ENCODE results near the gene SERBP1.
A peak's percentile ranks its signal among the peaks of the same experiment; 100 is the strongest.
"Not testable (repeated sequence)": the region's sequence is repeated elsewhere in the genome, so short reads cannot be mapped to it uniquely, and the experiment has no call there.

Gene SERBP1

DNA sequence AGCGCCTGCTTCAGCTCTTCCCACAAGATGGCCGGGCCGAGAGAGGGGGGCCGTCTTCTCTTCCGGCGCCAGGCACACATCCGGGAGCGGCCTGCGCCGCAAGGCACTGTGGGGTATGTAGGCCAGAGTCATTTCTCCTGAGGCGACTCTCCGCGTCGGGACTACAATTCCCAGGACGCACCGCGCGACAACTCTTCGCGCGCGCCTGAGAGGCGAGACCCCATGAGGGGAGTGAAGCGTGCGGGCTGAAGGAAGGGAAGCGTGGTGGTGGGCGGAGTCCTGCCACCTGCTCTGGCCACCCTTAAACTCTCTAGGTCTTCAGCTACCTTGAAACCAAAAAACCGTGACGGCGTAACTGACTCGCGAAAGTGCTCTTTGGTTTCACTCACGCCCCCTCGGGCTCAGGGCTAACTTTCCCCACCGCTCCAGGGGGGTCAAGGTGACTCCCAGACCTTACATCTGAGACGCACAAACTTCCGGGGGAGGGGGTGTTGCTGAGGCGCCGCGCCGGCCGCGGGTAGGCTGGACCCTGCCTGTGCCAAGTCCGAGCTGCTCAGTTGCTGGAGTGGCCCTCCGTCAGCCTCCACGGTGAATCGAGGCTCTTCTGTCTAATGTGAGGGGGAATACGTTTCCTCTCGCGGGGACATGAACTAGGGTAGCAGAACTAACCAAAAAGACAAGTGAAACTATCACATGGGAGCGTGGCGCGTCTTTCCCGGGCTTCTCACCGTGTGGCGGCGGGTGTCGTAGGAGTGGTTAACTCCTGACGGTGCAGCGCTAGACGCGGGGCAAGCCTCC, at the start of gene SERBP1:
Gene SERBP1 (minus strand): TSS at position 45 of the 798 bp plus-strand sequence. CDS start 102 bp downstream, outside the sequence.
- DNase-seq = peak; percentile 96

DNA sequence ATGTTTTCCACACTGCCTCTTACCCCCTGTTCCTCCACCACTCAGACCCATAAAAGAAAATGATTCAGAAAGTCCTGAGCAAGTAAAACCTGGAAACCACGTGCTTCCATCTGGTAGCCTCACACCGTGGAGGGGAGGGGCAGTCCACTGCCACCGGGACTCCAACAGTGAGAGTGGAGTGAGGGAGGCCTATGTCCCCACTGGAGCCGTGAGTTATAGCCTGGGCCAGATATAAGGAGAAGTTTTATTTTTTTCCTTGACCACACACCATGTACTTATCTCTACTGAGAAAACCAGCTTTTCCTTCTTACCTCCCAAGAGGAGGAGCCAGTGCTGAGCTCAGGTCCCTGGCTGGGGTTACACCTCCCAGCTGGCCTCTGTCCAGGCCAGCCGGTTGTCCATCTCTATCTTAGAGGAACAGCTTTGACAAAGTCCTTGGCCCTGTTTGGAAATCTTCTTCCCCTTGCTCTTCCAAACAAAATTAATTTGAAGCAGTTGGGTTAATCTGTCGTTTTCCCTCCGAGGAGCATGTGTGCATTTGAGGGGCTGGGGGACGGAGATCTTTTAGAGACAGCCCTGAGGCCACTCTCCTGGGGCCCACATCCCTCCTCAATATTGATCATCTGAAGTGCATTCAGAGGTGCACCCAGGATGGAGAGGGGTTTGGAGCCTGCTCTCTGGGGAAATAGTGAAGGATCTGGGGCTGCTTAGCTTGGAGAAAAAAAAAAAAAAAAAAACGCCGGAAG, 49.1 kb upstream of the SERBP1 start:
- DNase-seq = peak; percentile 52

DNA sequence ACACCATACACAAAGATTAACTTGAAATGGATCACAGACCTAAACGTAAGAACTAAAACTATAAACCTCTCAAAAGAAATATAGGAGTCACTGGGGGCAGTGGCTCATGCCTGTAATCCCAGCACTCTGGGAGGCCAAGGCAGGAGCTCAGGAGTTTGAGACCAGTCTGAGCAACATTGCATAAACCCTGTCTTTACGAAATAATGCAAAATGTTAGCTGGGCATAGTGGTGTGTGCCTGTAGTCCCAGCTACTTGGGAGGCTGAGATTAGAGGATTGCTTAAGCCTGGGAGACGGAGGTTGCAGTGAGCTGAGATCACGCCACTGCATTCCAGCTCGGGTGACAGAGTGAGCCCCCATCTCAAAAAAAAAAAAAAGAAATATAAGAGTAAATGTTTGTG, 46.7 kb upstream of the SERBP1 start:
- DNase-seq = no peak

DNA sequence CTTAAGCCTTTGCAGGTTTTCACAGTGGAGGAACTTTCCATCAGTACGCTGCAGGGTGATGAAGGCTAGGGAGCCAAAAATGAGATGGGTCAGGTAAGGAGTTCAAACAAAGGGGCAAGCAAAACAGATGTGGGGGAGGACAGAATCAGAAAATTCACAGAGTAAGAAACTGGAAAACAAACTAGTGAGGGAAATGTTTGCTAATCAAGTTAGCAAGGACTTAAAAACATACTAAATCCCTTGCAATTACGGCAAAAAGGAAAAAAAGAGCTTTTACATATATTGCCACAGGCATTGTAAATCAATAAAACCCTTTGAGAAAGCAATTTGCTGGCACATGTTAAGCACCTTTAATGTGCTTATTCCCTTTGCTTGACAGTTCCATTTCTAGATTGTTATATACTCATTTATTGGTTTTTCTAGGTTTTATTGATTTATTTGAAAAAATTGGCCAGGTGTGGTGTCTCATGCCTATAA, 45.8 kb upstream of the SERBP1 start:
- DNase-seq = no peak

DNA sequence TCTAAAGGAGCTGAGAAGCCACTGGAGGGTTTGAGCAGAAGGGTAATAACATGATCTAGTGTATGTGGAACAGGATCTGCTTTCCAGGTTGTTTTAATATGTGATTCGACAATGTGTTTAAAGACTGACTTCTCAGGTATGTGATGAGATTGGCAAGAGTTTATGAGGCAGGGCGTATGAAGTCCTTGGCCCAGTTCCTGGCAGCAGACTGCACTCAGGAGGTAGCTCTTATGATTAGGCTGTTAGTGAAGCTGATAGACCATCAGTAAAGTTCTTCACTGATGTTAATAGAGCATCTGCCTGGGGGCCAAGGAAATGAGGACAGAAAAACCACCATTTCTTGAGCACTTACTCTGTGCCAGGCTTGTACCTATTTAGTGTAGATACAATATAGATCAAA, 41.9 kb upstream of the SERBP1 start:
- DNase-seq = no peak

DNA sequence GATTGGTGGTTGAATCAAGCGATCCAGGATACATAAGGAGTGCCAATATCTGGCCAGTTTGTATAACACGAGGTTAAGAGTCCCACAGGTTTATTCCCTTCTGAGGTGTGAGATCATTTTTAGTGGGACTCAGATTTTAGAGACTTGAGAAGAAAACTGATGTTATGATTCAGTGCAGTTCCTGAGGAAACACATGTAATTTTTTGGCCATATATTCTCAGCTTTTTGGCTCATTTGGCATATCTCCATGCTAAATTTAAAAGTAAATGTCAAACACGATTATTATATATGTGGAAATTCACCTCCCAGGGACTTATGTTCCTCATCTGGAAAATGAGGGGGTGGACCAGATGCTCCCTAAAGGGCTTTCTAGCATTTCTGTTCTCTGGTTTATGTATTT, 39.2 kb upstream of the SERBP1 start:
- DNase-seq = no peak

DNA sequence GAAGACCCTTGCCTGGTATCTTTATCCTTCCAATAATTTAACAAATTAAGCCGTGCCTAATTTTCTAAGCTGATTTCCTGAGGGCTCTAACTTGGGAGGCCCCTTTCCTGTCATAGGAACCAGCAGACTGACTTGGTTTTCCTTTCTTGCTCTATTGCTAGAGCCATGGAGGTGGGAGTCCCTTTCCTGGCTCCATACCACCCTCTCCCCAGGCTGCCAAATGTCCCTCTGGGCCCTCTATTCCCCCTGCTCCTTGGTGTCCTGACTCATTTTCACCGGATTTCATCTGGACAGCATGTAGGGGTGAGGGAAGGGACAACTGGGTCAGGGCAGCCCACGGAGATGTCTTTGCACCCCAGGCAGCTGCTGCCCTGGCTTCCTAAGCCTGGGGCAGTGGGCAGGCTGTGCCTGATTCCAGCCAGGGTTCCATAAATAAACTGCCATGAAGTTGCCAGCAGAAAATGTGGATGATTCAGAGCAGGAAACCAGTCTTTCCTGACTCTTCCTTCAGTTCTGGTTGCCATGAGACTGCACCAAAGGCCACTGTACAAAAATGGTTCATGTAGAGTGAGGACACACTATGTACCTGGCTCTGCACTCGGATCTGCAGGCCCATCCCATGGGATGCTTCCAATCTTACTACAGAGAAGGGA, 38.0 kb upstream of the SERBP1 start:
- no peak for DNase-seq

DNA sequence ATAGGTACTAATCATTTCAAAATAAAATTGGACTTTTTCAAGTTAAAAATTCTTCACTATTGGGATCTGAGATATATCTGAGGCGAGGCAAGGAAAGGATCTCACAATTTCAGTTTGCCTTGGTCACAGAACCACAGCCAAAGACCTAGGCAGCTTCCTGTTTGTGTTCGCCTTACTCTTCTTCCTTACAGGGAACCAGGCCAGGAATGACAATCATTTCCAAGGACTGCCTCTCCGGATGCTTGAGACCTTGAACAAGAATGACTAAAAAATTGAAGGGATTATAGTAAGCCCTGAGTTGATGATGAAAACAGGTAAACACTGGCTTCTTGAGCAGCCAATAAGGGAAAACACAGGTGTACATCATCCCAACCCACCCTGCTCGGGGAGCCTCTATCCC, 35.2 kb upstream of the SERBP1 start:
- no peak for DNase-seq

DNA sequence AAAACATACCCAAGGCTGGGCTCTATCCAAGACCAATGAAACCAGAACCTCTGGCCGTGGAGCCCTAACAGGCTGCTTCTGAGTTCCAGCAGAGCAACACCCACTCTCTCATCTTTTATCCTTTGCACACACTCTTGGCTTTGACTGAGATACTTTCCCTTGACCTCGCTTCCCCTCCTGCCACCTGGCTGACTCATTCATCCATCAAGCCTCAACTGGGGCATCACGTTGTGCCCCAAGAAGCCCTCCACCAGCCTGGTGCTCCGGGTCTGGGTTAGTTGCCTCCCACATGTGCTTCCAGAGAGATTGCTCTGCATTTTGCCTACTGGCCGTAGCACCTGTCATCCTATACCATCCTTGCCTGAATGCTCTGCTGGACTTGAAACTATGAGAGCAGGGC, 34.5 kb upstream of the SERBP1 start:
- DNase-seq = no peak

DNA sequence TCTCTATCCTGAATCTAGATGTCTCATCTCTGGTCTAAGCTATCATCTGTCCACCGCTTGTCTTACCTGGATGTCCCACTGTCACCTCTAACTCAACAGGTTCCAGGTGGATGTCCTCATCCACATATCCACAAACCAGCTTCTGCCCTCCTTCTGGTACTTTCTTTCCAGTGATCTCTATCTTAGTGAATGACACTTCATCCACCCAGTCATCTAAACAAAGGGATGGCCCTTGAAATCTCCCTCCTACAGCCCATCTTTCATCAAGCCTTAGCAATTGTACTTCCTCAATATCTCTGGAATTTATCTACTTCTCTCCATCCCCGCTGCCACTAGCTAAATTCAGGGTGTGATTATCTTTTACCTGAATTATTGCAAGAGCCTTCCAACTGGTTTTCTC, 33.9 kb upstream of the SERBP1 start:
- no peak for DNase-seq

DNA sequence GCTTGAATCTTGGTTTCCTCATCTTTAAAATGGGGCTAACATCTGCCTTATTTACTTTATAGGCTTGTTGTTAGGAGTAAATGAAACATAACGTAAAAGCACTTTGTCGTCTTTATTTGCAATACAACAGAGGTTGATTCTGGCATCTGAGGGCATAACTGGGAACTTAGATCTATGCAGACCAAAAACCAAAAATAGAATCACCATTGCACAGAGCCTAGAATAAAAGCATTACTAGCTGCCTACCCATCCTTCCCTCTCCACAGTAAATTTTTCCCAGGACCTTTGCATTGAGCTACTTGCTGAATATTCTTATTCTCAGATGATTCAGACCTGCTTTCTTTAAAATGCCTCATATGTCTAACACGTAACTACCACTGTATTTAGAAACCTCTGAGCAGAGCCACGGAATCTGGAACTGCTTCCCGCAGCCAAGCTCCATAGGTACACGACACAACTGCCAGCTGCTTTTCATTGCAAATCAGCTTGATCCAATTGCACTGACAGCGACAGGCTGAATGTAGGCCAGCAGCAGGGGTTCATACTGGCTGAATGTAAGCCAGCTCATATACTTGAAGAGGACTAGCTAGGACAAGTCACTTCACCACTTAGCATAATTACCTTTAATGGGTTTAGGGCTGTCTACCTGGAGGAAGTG, 33.2 kb upstream of the SERBP1 start:
- peak; percentile 52 for DNase-seq

DNA sequence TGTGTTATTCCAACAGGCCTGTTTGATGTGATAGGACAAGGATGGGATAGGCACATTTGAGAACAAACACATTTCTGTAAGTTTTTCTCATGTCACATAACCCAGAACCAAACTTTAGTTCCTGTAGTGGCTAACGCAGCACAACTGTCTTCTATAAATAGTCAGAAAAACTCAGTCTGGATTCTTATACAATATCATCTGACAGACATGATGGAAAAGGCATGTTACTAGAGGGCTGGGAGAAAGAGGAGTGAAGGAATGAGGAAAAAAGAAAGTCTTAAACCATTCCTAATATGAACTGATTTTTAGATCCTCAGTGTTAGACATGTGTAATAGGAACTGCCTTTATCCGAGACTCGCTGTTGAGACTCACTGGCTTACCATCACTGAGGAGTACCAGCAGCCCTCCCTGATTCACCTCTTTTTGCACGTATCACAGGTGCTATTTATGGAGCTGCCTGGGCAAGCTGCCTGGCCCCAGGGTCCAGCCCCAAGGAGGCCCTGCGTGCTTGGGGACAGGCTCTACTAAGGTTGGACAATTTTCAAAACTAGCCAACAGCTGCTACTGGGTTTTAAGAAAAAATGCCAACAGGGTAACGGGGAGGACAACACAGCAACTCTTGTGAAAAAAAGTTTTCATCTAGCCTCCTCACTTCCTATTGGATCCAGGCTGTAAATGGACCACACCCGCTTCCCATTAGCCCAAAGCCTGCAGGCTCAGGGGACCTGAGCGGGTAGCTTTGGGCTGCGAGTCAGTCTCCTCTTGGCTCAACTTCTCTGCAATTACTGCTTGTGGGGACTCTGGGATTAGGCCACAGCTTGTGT, 30.7 kb upstream of the SERBP1 start:
- DNase-seq = peak; percentile 33

DNA sequence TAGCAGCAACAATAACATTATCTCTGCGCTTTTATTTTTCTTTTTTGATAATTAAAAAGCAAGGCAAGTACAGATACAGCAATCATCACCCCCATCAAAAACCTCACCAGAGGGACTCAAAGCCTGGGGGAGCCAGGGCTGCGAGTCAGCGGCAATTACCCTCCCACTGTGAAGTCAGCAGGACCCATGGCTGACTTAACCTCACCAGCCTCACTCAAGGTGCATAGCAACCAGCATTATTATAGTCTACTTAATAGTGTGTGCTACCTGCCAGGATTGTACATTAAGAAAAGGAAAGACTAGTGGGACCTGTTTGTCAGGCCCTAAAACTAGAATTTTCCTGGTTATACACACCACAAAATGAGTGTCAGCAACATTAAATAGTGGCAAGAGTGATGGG, 28.9 kb upstream of the SERBP1 start:
- DNase-seq = no peak

DNA sequence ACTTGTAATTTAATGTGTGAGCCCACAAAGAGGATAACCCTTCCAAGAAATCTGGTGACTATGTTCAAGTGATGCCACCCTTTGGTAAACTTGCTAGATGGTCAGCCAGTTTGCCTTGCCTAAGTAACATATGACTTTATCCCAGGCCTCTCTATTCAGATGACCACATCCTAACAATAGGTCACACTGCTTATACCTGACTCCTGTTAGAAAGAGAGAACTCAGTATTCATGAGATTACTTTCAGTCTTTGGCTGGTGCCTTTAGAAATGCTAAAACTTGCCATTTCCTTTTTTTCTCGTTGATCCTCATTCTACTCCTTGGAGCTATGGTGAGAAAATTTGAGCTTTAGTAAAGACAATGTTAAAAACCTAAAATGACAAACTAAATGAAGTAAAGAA, 28.5 kb upstream of the SERBP1 start:
- no peak for DNase-seq

DNA sequence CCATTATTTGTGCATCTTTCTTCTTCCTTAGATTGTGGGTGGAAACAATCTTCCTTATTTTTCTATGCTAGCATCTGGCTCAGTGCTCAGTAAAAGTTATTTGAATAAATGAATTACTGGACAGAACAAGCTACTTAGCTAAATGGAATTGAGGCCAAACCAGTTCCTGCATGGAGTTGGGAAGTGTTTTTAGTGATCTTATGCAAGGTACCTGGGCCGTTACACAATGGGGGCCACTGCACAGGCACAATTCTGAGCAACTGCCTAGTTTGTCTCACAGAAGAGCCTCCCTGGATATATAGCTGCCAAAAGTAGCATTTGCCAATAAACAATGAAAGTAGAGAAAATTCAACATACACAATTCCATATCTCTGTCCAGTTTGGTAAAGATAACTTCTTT, 27.0 kb upstream of the SERBP1 start:
- no peak for DNase-seq

DNA sequence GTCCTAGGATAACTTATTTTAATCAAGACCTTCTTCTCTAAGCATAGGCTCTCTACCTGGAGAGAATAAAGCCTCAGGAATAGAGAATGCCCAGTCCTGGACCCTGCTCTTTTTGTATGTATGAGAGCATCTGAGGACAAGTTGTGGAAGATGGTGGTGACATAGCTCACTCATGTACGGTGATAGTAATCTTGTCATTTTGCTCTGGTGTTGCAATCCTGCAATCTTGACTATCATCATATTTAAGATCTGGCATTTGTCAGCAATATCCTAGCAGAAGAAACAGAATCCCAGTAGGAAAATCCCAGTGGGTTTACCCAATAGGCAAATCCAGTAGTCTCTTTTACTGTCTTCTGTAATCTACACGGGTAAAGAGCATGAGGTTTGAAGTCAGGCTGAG, 21.6 kb upstream of the SERBP1 start:
- DNase-seq = no peak

DNA sequence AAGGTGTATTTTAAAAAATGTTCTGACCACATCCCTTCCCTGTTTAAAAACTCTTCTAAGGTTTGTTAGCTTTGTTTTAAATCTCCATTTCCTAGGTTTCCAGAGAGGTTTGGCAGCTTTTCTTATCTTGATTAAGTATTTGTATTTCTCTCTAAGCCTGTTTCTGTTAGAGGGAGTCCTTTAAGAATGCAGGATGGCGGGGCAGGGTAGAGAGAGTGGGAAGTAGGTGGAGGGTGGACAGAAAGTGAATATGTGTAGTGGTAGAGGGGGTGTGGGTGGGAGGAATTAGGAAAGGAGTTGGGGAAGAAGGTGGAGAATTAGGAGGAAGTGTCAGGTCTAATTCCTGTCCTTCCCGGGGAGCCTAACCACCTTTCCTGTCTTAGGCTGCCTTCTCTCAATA, 21.2 kb upstream of the SERBP1 start:
- no peak for DNase-seq

DNA sequence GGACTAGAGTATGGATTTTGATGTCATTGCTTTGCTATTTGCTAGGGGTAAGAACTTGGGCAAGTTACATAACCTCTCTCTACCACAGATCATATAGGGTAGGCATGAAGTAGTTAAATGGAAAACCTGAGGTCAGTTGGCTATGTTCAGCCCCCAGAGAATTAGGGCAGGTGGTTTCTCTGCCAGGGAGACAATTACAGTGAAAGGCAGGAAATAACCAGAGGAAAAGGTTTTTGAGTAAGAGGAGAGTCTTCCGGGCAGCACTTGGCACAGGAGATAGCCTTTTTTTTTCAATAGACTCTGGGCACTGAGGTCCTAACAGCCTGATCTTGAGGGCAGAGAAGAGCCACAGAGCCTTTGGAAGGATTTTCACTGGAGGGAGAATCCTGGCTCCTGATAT, 16.7 kb upstream of the SERBP1 start:
- DNase-seq = no peak

DNA sequence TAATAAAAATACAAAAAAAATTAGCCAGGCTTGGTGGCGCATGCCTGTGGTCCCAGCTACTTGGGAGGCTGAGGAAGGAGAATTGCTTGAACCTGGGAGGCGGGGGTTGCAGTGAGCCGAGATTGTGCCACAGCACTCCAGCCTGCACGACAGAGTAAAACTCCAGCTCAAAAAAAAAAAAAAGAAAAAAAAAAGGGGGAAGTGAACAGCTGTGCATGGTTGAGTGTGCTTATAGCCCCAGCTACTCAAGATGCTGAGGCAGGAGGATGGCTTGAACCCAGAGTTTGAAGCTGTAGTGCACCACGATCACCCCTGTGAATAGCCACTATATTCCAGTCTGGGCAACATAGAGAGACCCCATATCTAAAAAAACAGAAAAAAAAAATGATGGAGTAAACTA, 15.8 kb upstream of the SERBP1 start:
- not testable (repeated sequence) for DNase-seq

DNA sequence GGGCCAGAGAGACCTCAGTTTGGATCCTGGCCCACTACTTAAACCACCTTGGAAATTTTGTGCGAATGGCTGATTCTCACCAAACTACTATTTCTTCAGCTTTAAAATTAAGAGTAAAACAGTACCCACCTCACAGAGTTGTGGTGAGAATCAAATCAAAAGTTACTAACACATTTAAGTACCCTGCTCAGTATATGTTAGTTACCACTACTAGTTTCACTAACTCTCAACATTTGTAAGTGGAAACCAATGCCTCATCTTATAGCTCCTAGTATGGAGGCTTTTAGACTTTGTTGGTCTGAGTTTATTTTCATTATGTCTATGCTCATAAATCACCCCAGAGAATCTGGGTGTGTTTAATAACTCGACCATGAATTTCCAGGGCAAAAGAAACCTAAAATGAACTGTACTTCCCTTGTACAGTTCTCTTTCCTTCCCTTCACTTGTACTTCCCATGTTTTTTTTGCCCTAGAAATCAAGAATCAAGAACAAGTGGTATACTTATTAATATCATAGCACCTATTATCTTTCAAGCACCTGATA, 11.6 kb upstream of the SERBP1 start:
- no peak for DNase-seq

DNA sequence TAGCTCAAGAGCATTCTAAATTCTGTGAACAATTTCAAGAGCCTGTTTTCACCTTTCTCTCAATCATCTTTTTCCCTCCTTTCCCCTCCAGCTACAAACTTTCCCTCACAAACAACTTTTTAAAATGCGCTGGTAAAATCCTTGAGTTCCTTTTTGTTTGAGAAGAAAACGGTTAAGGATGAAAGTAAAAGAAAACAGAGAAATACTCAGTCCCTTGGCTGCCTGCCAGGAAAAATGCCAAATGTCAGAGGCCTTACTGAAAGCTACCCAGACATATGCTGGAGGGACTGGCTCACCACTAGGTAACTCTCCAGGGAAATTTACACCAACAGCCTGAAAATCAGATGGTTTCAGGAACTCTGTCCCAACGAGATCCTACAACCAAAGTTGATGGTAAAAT, 11.0 kb upstream of the SERBP1 start:
- DNase-seq = peak; percentile 59

DNA sequence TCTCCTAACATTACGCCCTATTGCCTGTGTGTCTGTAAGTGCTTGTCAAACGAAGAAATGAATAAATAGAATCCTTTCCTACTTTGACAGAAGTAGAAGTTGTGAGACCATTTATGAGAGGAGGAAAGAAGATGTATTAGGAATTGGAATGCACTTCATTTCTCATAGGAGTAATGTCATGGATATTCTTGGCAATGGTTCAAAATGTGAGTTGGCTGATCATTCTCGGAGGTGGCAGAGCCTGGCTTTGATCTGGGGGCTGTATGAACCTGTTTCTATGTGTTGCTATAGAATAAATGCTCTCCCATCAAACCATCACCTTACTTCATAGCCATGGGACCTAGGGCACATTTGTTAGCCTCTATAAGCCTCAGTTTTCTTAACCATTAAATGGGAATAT, 10.1 kb upstream of the SERBP1 start:
- peak; percentile 35 for DNase-seq
